B cell (primary cell): ENCODE data around the gene FAM53A.

ENCODE experiments used
- CTCF ChIP-seq: fragments of 200-600 bp; IDR thresholded peaks from one replicate; pipeline ENCODE4 v1.8.0; 2022; ENCODE audit warnings: antibody characterized with exemption, mild to moderate bottlenecking
- EZH2 ChIP-seq: IDR thresholded peaks from 2 replicates; pipeline ENCODE4 v1.6.1; 2012; ENCODE audit warnings: borderline replicate concordance, low read depth, mild to moderate bottlenecking, moderate library complexity, low read length; ENCODE audit not compliant: insufficient read depth, poor library complexity, severe bottlenecking

GRCh38 chr4:1593458-1593857, 90.7 kb downstream of the FAM53A start:
- no peak for TF ChIP-seq CTCF
- TF ChIP-seq EZH2, result no peak
